HepG2 (cell line): ENCODE data around the gene RNASE4. TPM values are rescaled to one million over a fixed set of nuclear protein-coding genes. Genes with fewer than 3 reads are reported as not detected.

Experiments used
- ELF1 ChIP-seq: sonication (generic); formaldehyde crosslinking; IDR thresholded peaks from 2 replicates; pipeline ENCODE4 v1.4.0; 2020; ENCODE audit warnings: missing genetic modification reagents
- FOSL1 ChIP-seq: sonication (generic); formaldehyde crosslinking; IDR thresholded peaks from 2 replicates; pipeline ENCODE4 v1.9.0; 2021; ENCODE audit warnings: missing genetic modification reagents, borderline replicate concordance
- FOXA3 ChIP-seq: IDR thresholded peaks from 2 replicates; pipeline ENCODE4 v1.6.1; 2016; ENCODE audit warnings: missing genetic modification reagents, missing compliant biosample characterization
- GATAD2A ChIP-seq: IDR thresholded peaks from 2 replicates; pipeline ENCODE4 v1.6.1; 2016
- HNRNPLL ChIP-seq: fragments of 200-400 bp; formaldehyde crosslinking; IDR thresholded peaks from 2 replicates; pipeline ENCODE4 v1.6.1; 2017; ENCODE audit warnings: mild to moderate bottlenecking, low read depth, low read length; ENCODE audit not compliant: poor library complexity, severe bottlenecking
- KDM3A ChIP-seq: IDR thresholded peaks from 2 replicates; pipeline ENCODE4 v1.6.1; 2018; ENCODE audit warnings: low read depth, missing compliant biosample characterization
- KMT2A ChIP-seq: sonication (generic); formaldehyde crosslinking; IDR thresholded peaks from 2 replicates; pipeline ENCODE4 v1.4.0; 2020; ENCODE audit warnings: missing genetic modification reagents
- SETDB1 ChIP-seq: sonication (generic); formaldehyde crosslinking; IDR thresholded peaks from 2 replicates; pipeline ENCODE4 v1.5.1; 2020; ENCODE audit warnings: missing genetic modification reagents, mild to moderate bottlenecking, borderline replicate concordance
- ZEB1 ChIP-seq: IDR thresholded peaks from 2 replicates; pipeline ENCODE4 v1.6.1; 2012; ENCODE audit warnings: mild to moderate bottlenecking, low read depth, inconsistent platforms; ENCODE audit not compliant: insufficient replicate concordance
- ZNF510 ChIP-seq: sonication (generic); formaldehyde crosslinking; IDR thresholded peaks from 2 replicates; pipeline ENCODE4 v1.4.0; 2020; ENCODE audit warnings: low read depth, mild to moderate bottlenecking, missing genetic modification reagents
- ZNF644 ChIP-seq: IDR thresholded peaks from 2 replicates; pipeline ENCODE4 v1.6.1; 2016; ENCODE audit warnings: low read depth
- ZNF75D ChIP-seq: sonication (generic); formaldehyde crosslinking; IDR thresholded peaks from 2 replicates; pipeline ENCODE4 v1.8.1; 2023; ENCODE audit warnings: missing genetic modification reagents, mild to moderate bottlenecking, borderline replicate concordance
- polyA plus RNA-seq, 8 experiments: library from polyadenylated mRNA; depleted of rRNA in 3 of 8; stranded (reverse) in 7 of 8; unstranded in 1 of 8; fragments of >200 nt; fragmentation: Illumina TruSeq in 4 of 8; extraction: Trizol in 4 of 8; gene quantifications; 2 replicates each; pipeline versions ENCODE4 v1.2.1 to v1.2.3, GENCODE V29; 2011 to 2016; ENCODE audit warnings: low read depth in 4 of 8, missing spikeins in 1 of 8, mixed read lengths in 1 of 8; ENCODE audit not compliant: insufficient read depth in 1 of 8
- total RNA-seq, 5 experiments: library from RNA; depleted of rRNA; stranded (reverse); fragments of >200 nt; fragmentation: Illumina TruSeq; extraction: Trizol; gene quantifications; 2 replicates each; pipeline ENCODE4 v1.2.3, GENCODE V29; 2016; ENCODE audit warnings: low read depth in 1 of 5
- TF ChIP-seq, protein P1 (sequence below): sonication (generic); formaldehyde crosslinking; IDR thresholded peaks from 2 replicates; pipeline ENCODE4 v1.4.0; 2020; ENCODE audit warnings: missing genetic modification reagents
- TF ChIP-seq, protein P2 (sequence below): sonication (generic); formaldehyde crosslinking; IDR thresholded peaks from 2 replicates; pipeline ENCODE4 v1.5.0; 2020; ENCODE audit warnings: missing genetic modification reagents, mild to moderate bottlenecking, borderline replicate concordance
- TF ChIP-seq, protein P3 (sequence below), 2 experiments: sonication (generic) in 1 of 2; formaldehyde crosslinking in 1 of 2; IDR thresholded peaks; 2 replicates each; pipeline versions ENCODE4 v1.4.0 to v1.6.1; 2016 to 2020; ENCODE audit warnings: borderline replicate concordance in 1 of 2, low read depth in 1 of 2, mild to moderate bottlenecking in 1 of 2, missing genetic modification reagents in 1 of 2
- TF ChIP-seq, protein P4 (sequence below): sonication (generic); formaldehyde crosslinking; IDR thresholded peaks from 2 replicates; pipeline ENCODE4 v1.5.1; 2020; ENCODE audit warnings: missing genetic modification reagents, mild to moderate bottlenecking, borderline replicate concordance

RNASE4 gene
- total and polyA plus RNA-seq, 2 of the 13 experiments (the other 11 are each of a cell fraction or from before 2014, with no cell fraction given), result 109 to 983 TPM

DNA sequence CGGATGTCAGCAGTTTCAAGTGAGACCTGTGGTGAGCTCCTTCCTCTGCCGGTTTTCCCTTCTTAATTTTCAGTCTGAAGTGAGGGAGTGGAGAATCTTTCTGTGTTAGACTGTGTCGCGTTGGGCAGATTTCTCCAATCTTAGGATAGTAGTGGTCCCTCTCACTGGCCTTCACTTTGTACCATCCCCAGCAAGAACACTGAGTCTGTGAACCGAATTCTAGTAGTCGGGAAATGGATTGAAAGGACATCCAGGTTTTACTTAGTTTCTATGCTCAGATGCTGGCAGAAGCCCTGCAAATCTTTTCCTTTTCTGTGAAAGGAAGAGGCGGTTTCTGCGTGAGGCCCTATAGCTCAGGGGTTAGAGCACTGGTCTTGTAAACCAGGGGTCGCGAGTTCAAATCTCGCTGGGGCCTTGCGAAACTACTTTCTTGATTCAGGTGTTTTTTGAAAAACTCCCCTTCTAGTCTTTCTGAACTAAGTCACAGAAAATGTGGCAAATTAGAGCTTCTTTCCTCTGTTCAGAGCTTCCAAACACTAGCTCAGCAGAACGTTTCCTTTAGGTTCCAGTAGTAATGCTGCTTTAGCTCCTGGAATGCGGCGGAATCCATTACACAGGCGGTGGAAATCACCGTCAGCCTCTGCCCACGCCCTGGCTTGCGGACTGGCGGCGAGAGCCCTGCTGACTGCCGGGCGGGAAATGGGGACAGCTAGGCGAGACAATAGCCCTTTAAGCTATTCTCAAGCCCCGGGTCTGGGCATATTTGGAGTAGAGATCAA is 2.8 kb upstream of the RNASE4 start (continued):
- TF ChIP-seq, protein P1, sequence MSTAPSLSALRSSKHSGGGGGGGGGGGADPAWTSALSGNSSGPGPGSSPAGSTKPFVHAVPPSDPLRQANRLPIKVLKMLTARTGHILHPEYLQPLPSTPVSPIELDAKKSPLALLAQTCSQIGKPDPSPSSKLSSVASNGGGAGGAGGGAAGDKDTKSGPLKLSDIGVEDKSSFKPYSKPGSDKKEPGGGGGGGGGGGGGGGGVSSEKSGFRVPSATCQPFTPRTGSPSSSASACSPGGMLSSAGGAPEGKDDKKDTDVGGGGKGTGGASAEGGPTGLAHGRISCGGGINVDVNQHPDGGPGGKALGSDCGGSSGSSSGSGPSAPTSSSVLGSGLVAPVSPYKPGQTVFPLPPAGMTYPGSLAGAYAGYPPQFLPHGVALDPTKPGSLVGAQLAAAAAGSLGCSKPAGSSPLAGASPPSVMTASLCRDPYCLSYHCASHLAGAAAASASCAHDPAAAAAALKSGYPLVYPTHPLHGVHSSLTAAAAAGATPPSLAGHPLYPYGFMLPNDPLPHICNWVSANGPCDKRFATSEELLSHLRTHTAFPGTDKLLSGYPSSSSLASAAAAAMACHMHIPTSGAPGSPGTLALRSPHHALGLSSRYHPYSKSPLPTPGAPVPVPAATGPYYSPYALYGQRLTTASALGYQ (CRISPR knock-in tag), result peak; percentile 57
- TF ChIP-seq ZEB1 (no peak), KDM3A (CRISPR knock-in tag) (peak; percentile 11; the same call in 1 of the 2 replicates), ZNF644 (CRISPR knock-in tag) (no peak; the same call in 1 of the 2 replicates), HNRNPLL (no peak), FOSL1 (CRISPR knock-in tag) (no peak), SETDB1 (CRISPR knock-in tag) (no peak), GATAD2A (CRISPR knock-in tag) (peak; percentile 84), ZNF75D (CRISPR knock-in tag) (0 out of 2 replicates have a peak, but pooled peaks have one; percentile 24), FOXA3 (CRISPR knock-in tag) (peak; percentile 68), ELF1 (CRISPR knock-in tag) (0 out of 2 replicates have a peak, but pooled peaks have one; percentile 23), KMT2A (peak; percentile 28), ZNF510 (CRISPR knock-in tag) (no peak)
- TF ChIP-seq, protein P2, sequence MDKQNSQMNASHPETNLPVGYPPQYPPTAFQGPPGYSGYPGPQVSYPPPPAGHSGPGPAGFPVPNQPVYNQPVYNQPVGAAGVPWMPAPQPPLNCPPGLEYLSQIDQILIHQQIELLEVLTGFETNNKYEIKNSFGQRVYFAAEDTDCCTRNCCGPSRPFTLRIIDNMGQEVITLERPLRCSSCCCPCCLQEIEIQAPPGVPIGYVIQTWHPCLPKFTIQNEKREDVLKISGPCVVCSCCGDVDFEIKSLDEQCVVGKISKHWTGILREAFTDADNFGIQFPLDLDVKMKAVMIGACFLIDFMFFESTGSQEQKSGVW (CRISPR knock-in tag), result no peak
- TF ChIP-seq, protein P3, sequence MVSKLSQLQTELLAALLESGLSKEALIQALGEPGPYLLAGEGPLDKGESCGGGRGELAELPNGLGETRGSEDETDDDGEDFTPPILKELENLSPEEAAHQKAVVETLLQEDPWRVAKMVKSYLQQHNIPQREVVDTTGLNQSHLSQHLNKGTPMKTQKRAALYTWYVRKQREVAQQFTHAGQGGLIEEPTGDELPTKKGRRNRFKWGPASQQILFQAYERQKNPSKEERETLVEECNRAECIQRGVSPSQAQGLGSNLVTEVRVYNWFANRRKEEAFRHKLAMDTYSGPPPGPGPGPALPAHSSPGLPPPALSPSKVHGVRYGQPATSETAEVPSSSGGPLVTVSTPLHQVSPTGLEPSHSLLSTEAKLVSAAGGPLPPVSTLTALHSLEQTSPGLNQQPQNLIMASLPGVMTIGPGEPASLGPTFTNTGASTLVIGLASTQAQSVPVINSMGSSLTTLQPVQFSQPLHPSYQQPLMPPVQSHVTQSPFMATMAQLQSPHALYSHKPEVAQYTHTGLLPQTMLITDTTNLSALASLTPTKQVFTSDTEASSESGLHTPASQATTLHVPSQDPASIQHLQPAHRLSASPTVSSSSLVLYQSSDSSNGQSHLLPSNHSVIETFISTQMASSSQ (IDR thresholded peaks at IDR 0.05; ENCODE audit: low read depth), result peak; percentile 33; the same call in 1 of the 2 replicates
- TF ChIP-seq, protein P3 (CRISPR knock-in tag; IDR thresholded peaks at IDR 0.05; ENCODE audit: borderline replicate concordance), result 0 out of 2 replicates have a peak, but pooled peaks have one; percentile 56
- TF ChIP-seq, protein P4, sequence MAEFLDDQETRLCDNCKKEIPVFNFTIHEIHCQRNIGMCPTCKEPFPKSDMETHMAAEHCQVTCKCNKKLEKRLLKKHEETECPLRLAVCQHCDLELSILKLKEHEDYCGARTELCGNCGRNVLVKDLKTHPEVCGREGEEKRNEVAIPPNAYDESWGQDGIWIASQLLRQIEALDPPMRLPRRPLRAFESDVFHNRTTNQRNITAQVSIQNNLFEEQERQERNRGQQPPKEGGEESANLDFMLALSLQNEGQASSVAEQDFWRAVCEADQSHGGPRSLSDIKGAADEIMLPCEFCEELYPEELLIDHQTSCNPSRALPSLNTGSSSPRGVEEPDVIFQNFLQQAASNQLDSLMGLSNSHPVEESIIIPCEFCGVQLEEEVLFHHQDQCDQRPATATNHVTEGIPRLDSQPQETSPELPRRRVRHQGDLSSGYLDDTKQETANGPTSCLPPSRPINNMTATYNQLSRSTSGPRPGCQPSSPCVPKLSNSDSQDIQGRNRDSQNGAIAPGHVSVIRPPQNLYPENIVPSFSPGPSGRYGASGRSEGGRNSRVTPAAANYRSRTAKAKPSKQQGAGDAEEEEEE (CRISPR knock-in tag), result no peak
